Psoas muscle (tissue), 8 donors: ENCODE results near the gene OR1S2. TPM values are rescaled to one million over a fixed set of nuclear protein-coding genes. Genes with fewer than 3 reads are reported as not detected.

Experiments
- ATAC-seq, 4 donors: fragments of 200-7000 bp; cut with Tn5 transposase; one replicate each; pipeline ENCODE4 v1.9.1; 2020; ENCODE audit warnings: moderate library complexity in 3 of 4, mild to moderate bottlenecking in 2 of 4
- DNase-seq, 2 donors: peaks; one replicate each; pipeline ENCODE4 v3.0.0-alpha.2; 2020
- H3K27ac ChIP-seq: fragments of 200-600 bp; one replicate; pipeline ENCODE4 v1.8.0; 2022
- H3K27me3 ChIP-seq, 3 donors: fragments of 200-600 bp in 1 of 3; one replicate each; pipeline versions ENCODE4 v1.6.1 to v1.8.0; 2013 to 2022; ENCODE audit warnings: low read length in 2 of 3, mild to moderate bottlenecking in 2 of 3, moderate library complexity in 1 of 3; ENCODE audit not compliant: insufficient read depth in 3 of 3
- H3K36me3 ChIP-seq, 2 donors: fragments of 200-600 bp in 1 of 2; one replicate each; pipeline versions ENCODE4 v1.6.1 to v1.8.0; 2013 to 2022; ENCODE audit warnings: low read depth in 1 of 2, mild to moderate bottlenecking in 1 of 2, moderate library complexity in 1 of 2; ENCODE audit not compliant: insufficient read depth in 1 of 2
- H3K4me1 ChIP-seq: fragments of 200-600 bp; one replicate; pipeline ENCODE4 v1.8.0; 2022
- H3K4me3 ChIP-seq: fragments of 200-600 bp; one replicate; pipeline ENCODE4 v1.8.0; 2022; ENCODE audit warnings: mild to moderate bottlenecking
- H3K9me3 ChIP-seq: fragments of 200-600 bp; one replicate; pipeline ENCODE4 v1.8.0; 2022
- WGBS, 3 donors: extraction: QIAGEN DNeasy Blood & Tissue Kit; methylation state at CpG; one replicate each; pipeline versions ENCODE4 v1.1.6 to v1.1.7; 2013; 5-methylcytosine and 5-hydroxymethylcytosine counted together
- intact Hi-C, 2 donors: fragments of 100-400 bp; cut with DNase I; formaldehyde crosslinking; loops; one replicate each; pipeline versions ENCODE4 v1.11.0 to v1.14.2; 2022
- polyA plus RNA-seq, 3 donors: library from polyadenylated mRNA; stranded (reverse); fragments of 200-250 nt; gene quantifications; one replicate each; pipeline ENCODE4 v1.2.3, GENCODE V29; 2013
- total RNA-seq, 4 donors: library from RNA; stranded (reverse); fragmentation: NEBNext Ultra II Directional in 2 of 4; extraction: Animal tissue kit (Norgen Biotek cat#: 25700) in 2 of 4; gene quantifications; one replicate each; pipeline versions ENCODE4 v1.2.1 to v1.2.4, GENCODE V29; 2021 to 2023
- TF ChIP-seq, protein P1 (sequence below): fragments of 200-600 bp; IDR thresholded peaks from one replicate; pipeline ENCODE4 v1.8.0; 2022; ENCODE audit warnings: antibody characterized with exemption
- donor health status: healthy with polysubstance abuse.
- donor health status: DM: no; HTN: no; CAD: no; lungs with moderate emphysema.
- donor health status: Bipolar disorder and iron deficiency.
- donor health status: healthy.
- donor health status: DM: yes; HTN: yes; CAD: no.
- donor health status: DM: no; HTN: no; CAD: no.
- donor health status: DM: no; HTN: no; CAD: no.
- donor health status: DM: yes; HTN: yes; CAD: no.

The OR1S2 gene
- total and polyA plus RNA-seq, 7 donors: not detected

DNA sequence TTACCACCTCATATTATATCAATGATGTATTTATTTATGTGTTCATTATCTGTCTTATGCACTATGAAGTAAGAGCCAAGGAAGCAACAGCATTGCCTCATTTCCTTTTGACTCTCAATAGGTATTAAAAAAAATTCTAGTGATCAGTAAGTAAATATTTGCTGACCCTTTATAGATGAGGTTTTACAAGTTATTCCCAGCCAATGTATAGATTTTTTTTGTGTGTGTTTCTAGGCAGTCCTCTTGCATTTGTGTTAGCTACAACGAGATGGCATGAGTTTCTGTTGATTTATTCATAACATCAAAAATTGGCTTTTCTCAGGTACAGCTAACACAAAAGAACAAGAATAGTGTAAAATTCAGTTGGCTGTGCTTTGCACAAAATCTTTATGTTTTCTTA is 4.7 kb downstream of the OR1S2 start:
- Histone ChIP-seq H3K9me3 (peaks cover 14% of the 10 kb centered on the region), H3K4me1 (no peaks in the 10 kb centered on the region), H3K27ac (no peak overlapping the region), H3K27me3 (no peaks in the 10 kb centered on the region), H3K36me3 (no peaks in the 10 kb centered on the region), H3K4me3 (no peak overlapping the region)
- 47 to 75% (median 51%) methylated on average over 1 of the region's 1 CpG for WGBS, 3 donors
- no peak for DNase-seq
- intact Hi-C loops: no loop called here
- ATAC-seq: no peak
- TF ChIP-seq, protein P1, sequence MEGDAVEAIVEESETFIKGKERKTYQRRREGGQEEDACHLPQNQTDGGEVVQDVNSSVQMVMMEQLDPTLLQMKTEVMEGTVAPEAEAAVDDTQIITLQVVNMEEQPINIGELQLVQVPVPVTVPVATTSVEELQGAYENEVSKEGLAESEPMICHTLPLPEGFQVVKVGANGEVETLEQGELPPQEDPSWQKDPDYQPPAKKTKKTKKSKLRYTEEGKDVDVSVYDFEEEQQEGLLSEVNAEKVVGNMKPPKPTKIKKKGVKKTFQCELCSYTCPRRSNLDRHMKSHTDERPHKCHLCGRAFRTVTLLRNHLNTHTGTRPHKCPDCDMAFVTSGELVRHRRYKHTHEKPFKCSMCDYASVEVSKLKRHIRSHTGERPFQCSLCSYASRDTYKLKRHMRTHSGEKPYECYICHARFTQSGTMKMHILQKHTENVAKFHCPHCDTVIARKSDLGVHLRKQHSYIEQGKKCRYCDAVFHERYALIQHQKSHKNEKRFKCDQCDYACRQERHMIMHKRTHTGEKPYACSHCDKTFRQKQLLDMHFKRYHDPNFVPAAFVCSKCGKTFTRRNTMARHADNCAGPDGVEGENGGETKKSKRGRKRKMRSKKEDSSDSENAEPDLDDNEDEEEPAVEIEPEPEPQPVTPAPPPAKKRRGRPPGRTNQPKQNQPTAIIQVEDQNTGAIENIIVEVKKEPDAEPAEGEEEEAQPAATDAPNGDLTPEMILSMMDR: no peak

DNA sequence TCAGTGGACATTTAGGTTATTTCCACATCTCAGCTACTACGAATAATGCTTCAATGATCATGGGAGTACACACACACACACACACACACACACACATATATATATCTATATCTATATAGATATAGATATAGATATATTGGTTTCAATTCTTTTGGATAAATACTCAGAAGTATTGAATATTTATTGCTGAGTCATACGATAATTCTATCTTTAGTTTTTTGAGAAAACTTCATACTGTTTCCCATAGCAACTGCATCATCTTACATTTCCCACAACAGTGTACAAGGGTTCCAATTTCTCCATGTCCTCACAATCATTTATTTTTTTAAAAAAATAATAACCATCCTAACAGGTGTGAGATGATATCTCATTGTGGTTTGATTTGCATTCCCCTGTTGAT is 8.0 kb downstream of the OR1S2 start:
- 88 to 91% (median 89%) methylated on average over 2 of the region's 2 CpGs for WGBS, 3 donors
- ATAC-seq (no peak), DNase-seq (no peak)
- peaks cover 17% of the 10 kb centered on the region for H3K9me3 ChIP-seq
- H3K27me3 ChIP-seq: no peaks in the 10 kb centered on the region
- H3K36me3 ChIP-seq: no peaks in the 10 kb centered on the region
- H3K4me3 ChIP-seq: no peak overlapping the region
- H3K4me1 ChIP-seq: no peaks in the 10 kb centered on the region
- H3K27ac ChIP-seq: no peak overlapping the region
- intact Hi-C loops: no loop called here
- TF ChIP-seq, protein P1: no peak

DNA sequence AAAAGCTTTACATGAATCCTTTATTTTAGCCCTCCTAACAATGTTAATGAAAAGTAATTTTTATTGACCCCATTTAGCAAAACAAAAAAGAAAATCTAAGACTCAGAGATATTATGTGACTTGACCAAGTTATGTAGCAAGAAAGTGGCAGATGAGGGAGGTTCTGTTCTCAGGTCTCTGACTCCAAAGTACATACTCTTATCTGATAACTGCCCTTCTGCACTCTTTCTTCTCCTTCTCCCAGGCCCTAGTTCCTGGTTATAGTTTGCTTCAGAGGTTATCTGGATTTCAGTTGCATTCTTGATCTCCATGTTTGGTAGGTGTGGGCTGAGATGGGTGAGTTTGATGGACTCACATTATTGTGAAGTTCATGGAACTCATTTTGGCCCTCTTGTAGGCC is 10.6 kb downstream of the OR1S2 start:
- intact Hi-C loops: no loop called here
- Histone ChIP-seq H3K36me3 (no peaks in the 10 kb centered on the region), H3K4me1 (no peaks in the 10 kb centered on the region), H3K27ac (no peak overlapping the region), H3K27me3 (no peaks in the 10 kb centered on the region), H3K4me3 (no peak overlapping the region), H3K9me3 (peaks cover 17% of the 10 kb centered on the region)
- no peak for DNase-seq
- ATAC-seq: no peak
- TF ChIP-seq, protein P1: no peak

DNA sequence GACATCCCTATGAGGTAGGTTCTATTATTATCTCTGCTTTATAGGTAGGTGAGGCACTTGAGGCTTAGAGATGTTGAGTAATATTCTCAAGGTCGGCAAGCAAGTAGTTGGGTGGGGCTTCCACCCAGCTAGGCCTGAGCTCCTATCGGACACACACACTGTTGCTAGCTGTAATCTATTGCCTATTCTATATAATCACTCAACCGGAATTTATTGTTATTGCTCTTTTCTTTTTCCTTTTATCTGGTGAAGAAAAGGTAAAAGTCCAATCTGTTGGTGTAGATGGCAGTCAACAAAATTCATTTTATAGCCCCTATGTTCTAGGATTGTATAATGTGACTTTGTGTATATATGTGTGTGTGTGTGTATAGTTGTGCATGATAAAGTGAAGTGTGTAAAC is 11.7 kb downstream of the OR1S2 start:
- H3K27ac ChIP-seq: no peak overlapping the region
- H3K4me3 ChIP-seq: no peak overlapping the region
- H3K27me3 ChIP-seq: no peaks in the 10 kb centered on the region
- H3K9me3 ChIP-seq: peaks cover 13% of the 10 kb centered on the region
- no peak for ATAC-seq
- H3K4me1 ChIP-seq: no peaks in the 10 kb centered on the region
- TF ChIP-seq, protein P1: no peak
- WGBS, 3 donors: 72 to 77% (median 76%) methylated on average over 3 of the region's 3 CpGs
- DNase-seq: no peak
- intact Hi-C loops: no loop called here
- no peaks in the 10 kb centered on the region for H3K36me3 ChIP-seq

DNA sequence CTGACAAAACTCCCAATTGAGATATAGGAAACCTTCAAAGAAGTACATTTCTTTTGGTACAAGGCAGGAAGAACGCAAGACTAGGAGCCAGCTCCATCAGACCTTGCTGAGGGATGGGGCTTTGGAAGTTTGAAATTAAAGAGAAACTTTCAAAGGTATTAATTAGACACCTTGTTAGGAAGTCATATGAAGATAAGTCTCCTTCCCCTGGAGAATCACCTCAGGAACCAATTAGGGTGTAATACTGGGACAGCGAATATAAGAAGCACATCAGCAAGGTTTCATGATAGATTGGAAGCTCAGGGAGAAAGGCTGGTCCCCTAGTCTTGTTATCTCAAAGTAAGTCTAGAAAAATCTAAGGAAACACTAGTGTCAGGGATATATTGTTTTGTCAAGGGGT is 15.2 kb downstream of the OR1S2 start, which contains the start of gene OR9Q2:
Gene OR9Q2, plus strand, starts transcription at position 301 of the 400 bp plus-strand sequence. CDS start 1,421 bp downstream, outside the sequence.
- ATAC-seq (no peak), DNase-seq (no peak)
- TF ChIP-seq, protein P1: no peak
- Histone ChIP-seq H3K27ac (no peak within 1 kb of the TSS), H3K36me3 (no peaks in the 10 kb centered on the region), H3K9me3 (no peaks in the 10 kb centered on the region), H3K27me3 (no peaks in the 10 kb centered on the region), H3K4me3 (no peak within 1 kb of the TSS), H3K4me1 (no peaks in the 10 kb centered on the region)
- intact Hi-C loops: no loop called here
- 74 to 89% (median 84%) methylated on average over 2 of the region's 2 CpGs for WGBS, 3 donors
